ENCODE data around the gene LRRFIP1.

- TF ChIP-seq, protein P1, sequence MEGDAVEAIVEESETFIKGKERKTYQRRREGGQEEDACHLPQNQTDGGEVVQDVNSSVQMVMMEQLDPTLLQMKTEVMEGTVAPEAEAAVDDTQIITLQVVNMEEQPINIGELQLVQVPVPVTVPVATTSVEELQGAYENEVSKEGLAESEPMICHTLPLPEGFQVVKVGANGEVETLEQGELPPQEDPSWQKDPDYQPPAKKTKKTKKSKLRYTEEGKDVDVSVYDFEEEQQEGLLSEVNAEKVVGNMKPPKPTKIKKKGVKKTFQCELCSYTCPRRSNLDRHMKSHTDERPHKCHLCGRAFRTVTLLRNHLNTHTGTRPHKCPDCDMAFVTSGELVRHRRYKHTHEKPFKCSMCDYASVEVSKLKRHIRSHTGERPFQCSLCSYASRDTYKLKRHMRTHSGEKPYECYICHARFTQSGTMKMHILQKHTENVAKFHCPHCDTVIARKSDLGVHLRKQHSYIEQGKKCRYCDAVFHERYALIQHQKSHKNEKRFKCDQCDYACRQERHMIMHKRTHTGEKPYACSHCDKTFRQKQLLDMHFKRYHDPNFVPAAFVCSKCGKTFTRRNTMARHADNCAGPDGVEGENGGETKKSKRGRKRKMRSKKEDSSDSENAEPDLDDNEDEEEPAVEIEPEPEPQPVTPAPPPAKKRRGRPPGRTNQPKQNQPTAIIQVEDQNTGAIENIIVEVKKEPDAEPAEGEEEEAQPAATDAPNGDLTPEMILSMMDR (IDR thresholded peaks at IDR 0.05; ENCODE audit: low read depth, low read length, poor library complexity, severe bottlenecking): no peak
- TF ChIP-seq EZH2phosphoT487 (IDR thresholded peaks at IDR 0.05; ENCODE audit: borderline replicate concordance, low read length): no peak
Measured at GRCh38 chr2:237725661-237726060, 98.3 kb downstream of the LRRFIP1 start.
